RWPE2 (cell line): ENCODE data around the gene C1orf141.
A peak's percentile ranks its signal among the peaks of the same experiment; 100 is the strongest.

ENCODE experiments used
- ATAC-seq: fragments of 200-7000 bp; cut with Tn5 transposase; 3 replicates; pipeline ENCODE4 v1.9.1; 2021; ENCODE audit warnings: low read depth
- DNase-seq: peaks from one replicate; pipeline ENCODE4 v3.0.0-alpha.2; 2020; ENCODE audit warnings: low spot score
- H3K27ac ChIP-seq: fragments of 450-650 bp; 2 replicates; pipeline ENCODE4 v1.5.1; 2017; ENCODE audit warnings: mild to moderate bottlenecking; ENCODE audit not compliant: poor library complexity, severe bottlenecking
- H3K27me3 ChIP-seq: fragments of 250-450 bp; sonication (Bioruptor Pico); 2 replicates; pipeline ENCODE4 v1.5.1; 2021; ENCODE audit warnings: mild to moderate bottlenecking, moderate library complexity; ENCODE audit not compliant: insufficient read depth, poor library complexity, severe bottlenecking
- H3K36me3 ChIP-seq: fragments of 250-450 bp; sonication (Bioruptor Pico); 2 replicates; pipeline ENCODE4 v1.5.1; 2020; ENCODE audit warnings: low read depth, mild to moderate bottlenecking, moderate library complexity
- H3K4me1 ChIP-seq: fragments of 250-450 bp; sonication (Bioruptor Pico); 2 replicates; pipeline ENCODE4 v1.5.1; 2021; ENCODE audit warnings: mild to moderate bottlenecking, moderate library complexity; ENCODE audit not compliant: insufficient read depth, poor library complexity, severe bottlenecking
- H3K4me3 ChIP-seq: fragments of 250-450 bp; sonication (Bioruptor Pico); 2 replicates; pipeline ENCODE4 v1.5.1; 2021; ENCODE audit warnings: mild to moderate bottlenecking, moderate library complexity; ENCODE audit not compliant: severe bottlenecking
- H3K9me3 ChIP-seq: fragments of 250-450 bp; sonication (Bioruptor Pico); 2 replicates; pipeline ENCODE4 v1.5.1; 2021; ENCODE audit warnings: mild to moderate bottlenecking, moderate library complexity; ENCODE audit not compliant: severe bottlenecking
- TF ChIP-seq, protein P1 (sequence below): fragments of 450-650 bp; IDR thresholded peaks from one replicate; pipeline ENCODE4 v1.5.1; 2017; ENCODE audit warnings: mild to moderate bottlenecking, moderate library complexity; ENCODE audit not compliant: poor library complexity, severe bottlenecking

C1orf141 gene

GRCh38 chr1:67059346-67059745, 75.4 kb downstream of the C1orf141 start:
- ATAC-seq (0 out of 3 replicates have a peak, but pooled peaks have one; percentile 15), DNase-seq (no peak)
- no peaks in the 10 kb centered on the region for H3K9me3 ChIP-seq
- H3K27me3 ChIP-seq: no peaks in the 10 kb centered on the region
- TF ChIP-seq, protein P1, sequence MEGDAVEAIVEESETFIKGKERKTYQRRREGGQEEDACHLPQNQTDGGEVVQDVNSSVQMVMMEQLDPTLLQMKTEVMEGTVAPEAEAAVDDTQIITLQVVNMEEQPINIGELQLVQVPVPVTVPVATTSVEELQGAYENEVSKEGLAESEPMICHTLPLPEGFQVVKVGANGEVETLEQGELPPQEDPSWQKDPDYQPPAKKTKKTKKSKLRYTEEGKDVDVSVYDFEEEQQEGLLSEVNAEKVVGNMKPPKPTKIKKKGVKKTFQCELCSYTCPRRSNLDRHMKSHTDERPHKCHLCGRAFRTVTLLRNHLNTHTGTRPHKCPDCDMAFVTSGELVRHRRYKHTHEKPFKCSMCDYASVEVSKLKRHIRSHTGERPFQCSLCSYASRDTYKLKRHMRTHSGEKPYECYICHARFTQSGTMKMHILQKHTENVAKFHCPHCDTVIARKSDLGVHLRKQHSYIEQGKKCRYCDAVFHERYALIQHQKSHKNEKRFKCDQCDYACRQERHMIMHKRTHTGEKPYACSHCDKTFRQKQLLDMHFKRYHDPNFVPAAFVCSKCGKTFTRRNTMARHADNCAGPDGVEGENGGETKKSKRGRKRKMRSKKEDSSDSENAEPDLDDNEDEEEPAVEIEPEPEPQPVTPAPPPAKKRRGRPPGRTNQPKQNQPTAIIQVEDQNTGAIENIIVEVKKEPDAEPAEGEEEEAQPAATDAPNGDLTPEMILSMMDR: no peak
- H3K36me3 ChIP-seq: no peaks in the 10 kb centered on the region
- H3K27ac ChIP-seq: no peak overlapping the region
- no peak overlapping the region for H3K4me3 ChIP-seq
- H3K4me1 ChIP-seq: peaks cover 16% of the 10 kb centered on the region

DNA sequence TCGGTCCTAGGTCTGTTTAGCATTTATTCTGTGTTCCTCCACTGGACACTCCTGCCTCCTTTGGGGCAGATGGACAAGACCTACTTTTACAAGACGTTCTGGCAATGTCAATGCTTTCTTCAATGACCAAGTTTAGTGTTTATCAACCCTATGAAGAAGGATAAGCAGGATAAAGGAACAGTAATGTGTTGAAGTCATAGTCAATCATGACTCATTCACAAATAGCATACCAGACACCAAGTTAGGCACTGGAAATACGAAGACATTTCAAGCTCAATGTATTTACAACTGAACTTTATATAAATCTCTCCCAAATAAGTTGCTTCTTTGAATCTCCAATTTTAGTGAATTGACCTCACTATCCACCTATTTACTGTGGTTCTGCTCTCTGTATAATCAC, 76.0 kb downstream of the C1orf141 start:
- no peaks in the 10 kb centered on the region for H3K36me3 ChIP-seq
- TF ChIP-seq, protein P1: no peak
- peaks cover 16% of the 10 kb centered on the region for H3K4me1 ChIP-seq
- no peak for ATAC-seq
- no peaks in the 10 kb centered on the region for H3K27me3 ChIP-seq
- H3K9me3 ChIP-seq: no peaks in the 10 kb centered on the region
- H3K27ac ChIP-seq: no peak overlapping the region
- no peak for DNase-seq
- H3K4me3 ChIP-seq: no peak overlapping the region

GRCh38 chr1:67058242-67058641, 76.5 kb downstream of the C1orf141 start:
- no peak for DNase-seq
- Histone ChIP-seq H3K4me3 (no peak overlapping the region), H3K9me3 (no peaks in the 10 kb centered on the region), H3K27ac (no peak overlapping the region), H3K36me3 (no peaks in the 10 kb centered on the region), H3K4me1 (peaks cover 16% of the 10 kb centered on the region), H3K27me3 (no peaks in the 10 kb centered on the region)
- TF ChIP-seq, protein P1: no peak
- ATAC-seq: no peak

- ATAC-seq (peak; percentile 56), DNase-seq (peak; percentile 56)
Measured at GRCh38 chr1:67053785-67054772, 80.7 kb downstream of the C1orf141 start, which contains the start of gene SLC35D1. SLC35D1 (minus strand) TSS chr1:67054148; CDS start chr1:67054013, 135 bp downstream.

More at GRCh38 chr1:67053785-67054772, 80.7 kb downstream of the C1orf141 start, which contains the start of gene SLC35D1:
- Histone ChIP-seq H3K4me1 (peaks cover 12% of the 10 kb centered on the region), H3K9me3 (no peaks in the 10 kb centered on the region), H3K4me3 (peak within 1 kb of the TSS; percentile 61), H3K27ac (peak within 1 kb of the TSS; percentile 68), H3K36me3 (peaks cover 26% of the 10 kb centered on the region), H3K27me3 (no peaks in the 10 kb centered on the region)
- TF ChIP-seq, protein P1: no peak
